Panc1 (cell line): ENCODE measurements around the gene TNFAIP3. TPM values are rescaled to one million over a fixed set of nuclear protein-coding genes. Genes with fewer than 3 reads are reported as not detected.

Experiments
- ATAC-seq: fragments of 200-7000 bp; cut with Tn5 transposase; 2 replicates; pipeline ENCODE4 v1.9.1; 2020; ENCODE audit warnings: mild to moderate bottlenecking, moderate library complexity
- BruUV-seq: library from RNA; stranded (reverse); fragments of 400-500 nt; replicated peaks from 2 replicates; lab custom pipeline; 2021; lab: Mats Ljungman, UMichigan
- CTCF ChIA-PET: fragments of 300-600 bp; sonication (Branson Sonifier 250); formaldehyde crosslinking; loops from one replicate; lab custom pipeline; 2022; ENCODE audit warnings: antibody characterized with exemption; lab: Charles Lee
- POLR2A ChIA-PET: fragments of 300-600 bp; sonication (Branson Sonifier 250); formaldehyde crosslinking; loops from one replicate; lab custom pipeline; 2022; ENCODE audit warnings: antibody characterized with exemption; lab: Charles Lee
- DNase-seq: peaks from one replicate; pipeline ENCODE4 v3.0.0-alpha.2; 2010; ENCODE audit warnings: low read depth, low spot score
- H3K27ac ChIP-seq: 2 replicates; pipeline ENCODE4 v1.5.1; 2011; ENCODE audit warnings: mild to moderate bottlenecking, low read length, inconsistent platforms
- H3K27me3 ChIP-seq: fragments of 200-500 bp; sonication (Bioruptor generic); 2 replicates; pipeline ENCODE4 v1.6.0; 2014; ENCODE audit warnings: low read length, inconsistent platforms; ENCODE audit not compliant: control insufficient read depth, insufficient read depth
- H3K36me3 ChIP-seq: fragments of 200-500 bp; sonication (Bioruptor generic); 2 replicates; pipeline ENCODE4 v1.5.1; 2014; ENCODE audit warnings: inconsistent platforms, mild to moderate bottlenecking, low read length, moderate library complexity; ENCODE audit not compliant: control insufficient read depth, insufficient read depth
- H3K4me1 ChIP-seq: 2 replicates; pipeline ENCODE4 v1.5.1; 2011; ENCODE audit warnings: inconsistent platforms, mild to moderate bottlenecking, low read length, moderate library complexity; ENCODE audit not compliant: control insufficient read depth, insufficient read depth
- H3K4me3 ChIP-seq, 2 experiments: 2 replicates each; pipeline ENCODE4 v1.5.1; 2011 to 2012; ENCODE audit warnings: low read depth in 2 of 2, low read length in 2 of 2, mild to moderate bottlenecking in 2 of 2, inconsistent platforms in 1 of 2, moderate library complexity in 1 of 2
- H3K9me3 ChIP-seq: fragments of 200-500 bp; sonication (Bioruptor generic); 2 replicates; pipeline ENCODE4 v1.5.1; 2014; ENCODE audit warnings: low read depth, mild to moderate bottlenecking, inconsistent platforms, low read length, moderate library complexity; ENCODE audit not compliant: control insufficient read depth, insufficient read depth
- POLR2AphosphoS5 ChIP-seq: IDR thresholded peaks from 2 replicates; pipeline ENCODE4 v1.6.1; 2012; ENCODE audit warnings: mild to moderate bottlenecking, low read depth, low read length, moderate library complexity
- SIN3A ChIP-seq: IDR thresholded peaks from 2 replicates; pipeline ENCODE4 v1.6.1; 2012; ENCODE audit warnings: low read depth, mild to moderate bottlenecking, low read length, moderate library complexity, borderline replicate concordance; ENCODE audit not compliant: insufficient read depth
- TCF7L2 ChIP-seq: IDR thresholded peaks from 2 replicates; pipeline ENCODE4 v1.6.1; 2011; ENCODE audit warnings: mild to moderate bottlenecking, low read depth, low read length, inconsistent platforms
- in situ Hi-C: cut with HindIII; loops from 2 replicates; pipeline ENCODE4 v1.10.0; 2016; ENCODE audit warnings: low sequenced_read_pairs, low pct_unique_long_range_greater_than_20kb
- intact Hi-C: fragments of 100-400 bp; cut with micrococcal nuclease; formaldehyde crosslinking; loops from one replicate; pipeline ENCODE4 v1.10.0; 2022; ENCODE audit not compliant: unreplicated experiment
- total RNA-seq: library from RNA; stranded (reverse); gene quantifications from one replicate; pipeline ENCODE4 v1.2.1, GENCODE V29; 2021; ENCODE audit not compliant: unreplicated experiment
- TF ChIP-seq, protein P1 (sequence below): fragments of 450-650 bp; IDR thresholded peaks from 2 replicates; pipeline ENCODE4 v1.5.1; 2017; ENCODE audit warnings: mild to moderate bottlenecking
- TF ChIP-seq, protein P2 (sequence below), 2 experiments: IDR thresholded peaks; 2 replicates each; pipeline ENCODE4 v1.6.1; 2011 to 2012; ENCODE audit warnings: low read depth in 2 of 2, control low read depth in 1 of 2, low read length in 1 of 2, mild to moderate bottlenecking in 1 of 2, moderate library complexity in 1 of 2; ENCODE audit not compliant: insufficient read depth in 1 of 2

TNFAIP3 gene
- total RNA-seq, 1 experiment from 2014 or later, result 15.0 TPM

DNA sequence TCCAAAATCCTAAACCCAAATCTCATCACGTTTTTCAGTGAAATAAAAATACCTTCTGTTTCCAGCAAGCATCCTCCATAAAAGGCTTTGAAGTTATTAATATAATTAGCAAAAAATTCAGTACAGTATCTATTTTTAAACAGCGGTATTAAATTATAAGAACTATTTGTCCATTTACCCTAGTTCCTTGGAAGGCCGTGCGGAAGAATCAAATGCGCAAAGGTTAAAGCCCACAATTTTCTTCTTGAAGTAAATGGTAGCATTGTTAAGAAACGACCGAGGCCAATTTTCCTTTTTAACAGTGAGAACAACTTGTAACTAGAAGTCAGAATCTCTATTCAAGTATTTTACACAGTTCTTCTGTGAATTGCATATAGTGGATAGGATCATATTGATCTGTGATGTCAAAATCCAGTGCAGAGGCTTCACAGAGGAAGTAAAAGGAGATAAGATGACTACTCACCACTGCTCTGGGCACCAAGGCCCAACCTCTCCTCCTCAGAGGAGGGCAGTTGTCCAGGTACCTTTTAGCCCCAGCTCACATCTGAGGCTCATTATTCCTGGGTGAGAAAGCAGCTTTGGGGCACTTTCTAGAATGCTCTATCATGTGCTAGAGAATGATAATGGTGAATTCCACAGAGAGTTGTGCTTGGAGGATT lies 36.3 kb downstream of the TNFAIP3 start:
- Histone ChIP-seq H3K4me3 (no peak overlapping the region), H3K4me1 (peaks cover 2% of the 10 kb centered on the region; the same call in 1 of the 2 replicates), H3K36me3 (no peaks in the 10 kb centered on the region), H3K27ac (no peak overlapping the region), H3K27me3 (no peaks in the 10 kb centered on the region), H3K9me3 (no peaks in the 10 kb centered on the region)
- TF ChIP-seq, protein P1, sequence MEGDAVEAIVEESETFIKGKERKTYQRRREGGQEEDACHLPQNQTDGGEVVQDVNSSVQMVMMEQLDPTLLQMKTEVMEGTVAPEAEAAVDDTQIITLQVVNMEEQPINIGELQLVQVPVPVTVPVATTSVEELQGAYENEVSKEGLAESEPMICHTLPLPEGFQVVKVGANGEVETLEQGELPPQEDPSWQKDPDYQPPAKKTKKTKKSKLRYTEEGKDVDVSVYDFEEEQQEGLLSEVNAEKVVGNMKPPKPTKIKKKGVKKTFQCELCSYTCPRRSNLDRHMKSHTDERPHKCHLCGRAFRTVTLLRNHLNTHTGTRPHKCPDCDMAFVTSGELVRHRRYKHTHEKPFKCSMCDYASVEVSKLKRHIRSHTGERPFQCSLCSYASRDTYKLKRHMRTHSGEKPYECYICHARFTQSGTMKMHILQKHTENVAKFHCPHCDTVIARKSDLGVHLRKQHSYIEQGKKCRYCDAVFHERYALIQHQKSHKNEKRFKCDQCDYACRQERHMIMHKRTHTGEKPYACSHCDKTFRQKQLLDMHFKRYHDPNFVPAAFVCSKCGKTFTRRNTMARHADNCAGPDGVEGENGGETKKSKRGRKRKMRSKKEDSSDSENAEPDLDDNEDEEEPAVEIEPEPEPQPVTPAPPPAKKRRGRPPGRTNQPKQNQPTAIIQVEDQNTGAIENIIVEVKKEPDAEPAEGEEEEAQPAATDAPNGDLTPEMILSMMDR, result no peak
- TF ChIP-seq POLR2AphosphoS5, result no peak
- TF ChIP-seq, protein P2, sequence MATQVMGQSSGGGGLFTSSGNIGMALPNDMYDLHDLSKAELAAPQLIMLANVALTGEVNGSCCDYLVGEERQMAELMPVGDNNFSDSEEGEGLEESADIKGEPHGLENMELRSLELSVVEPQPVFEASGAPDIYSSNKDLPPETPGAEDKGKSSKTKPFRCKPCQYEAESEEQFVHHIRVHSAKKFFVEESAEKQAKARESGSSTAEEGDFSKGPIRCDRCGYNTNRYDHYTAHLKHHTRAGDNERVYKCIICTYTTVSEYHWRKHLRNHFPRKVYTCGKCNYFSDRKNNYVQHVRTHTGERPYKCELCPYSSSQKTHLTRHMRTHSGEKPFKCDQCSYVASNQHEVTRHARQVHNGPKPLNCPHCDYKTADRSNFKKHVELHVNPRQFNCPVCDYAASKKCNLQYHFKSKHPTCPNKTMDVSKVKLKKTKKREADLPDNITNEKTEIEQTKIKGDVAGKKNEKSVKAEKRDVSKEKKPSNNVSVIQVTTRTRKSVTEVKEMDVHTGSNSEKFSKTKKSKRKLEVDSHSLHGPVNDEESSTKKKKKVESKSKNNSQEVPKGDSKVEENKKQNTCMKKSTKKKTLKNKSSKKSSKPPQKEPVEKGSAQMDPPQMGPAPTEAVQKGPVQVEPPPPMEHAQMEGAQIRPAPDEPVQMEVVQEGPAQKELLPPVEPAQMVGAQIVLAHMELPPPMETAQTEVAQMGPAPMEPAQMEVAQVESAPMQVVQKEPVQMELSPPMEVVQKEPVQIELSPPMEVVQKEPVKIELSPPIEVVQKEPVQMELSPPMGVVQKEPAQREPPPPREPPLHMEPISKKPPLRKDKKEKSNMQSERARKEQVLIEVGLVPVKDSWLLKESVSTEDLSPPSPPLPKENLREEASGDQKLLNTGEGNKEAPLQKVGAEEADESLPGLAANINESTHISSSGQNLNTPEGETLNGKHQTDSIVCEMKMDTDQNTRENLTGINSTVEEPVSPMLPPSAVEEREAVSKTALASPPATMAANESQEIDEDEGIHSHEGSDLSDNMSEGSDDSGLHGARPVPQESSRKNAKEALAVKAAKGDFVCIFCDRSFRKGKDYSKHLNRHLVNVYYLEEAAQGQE (IDR thresholded peaks at IDR 0.05; ENCODE audit: insufficient read depth in 1 of 2, low read depth in 2 of 2, low read length in 1 of 2), result no peak
- TF ChIP-seq SIN3A, result no peak
- no peak for TF ChIP-seq TCF7L2
- intact Hi-C loops, result no loop called here
- DNase-seq (no peak), ATAC-seq (no peak)
- POLR2A ChIA-PET, result no interaction called here
- no TSS peak for BruUV-seq
- in situ Hi-C loops, result no loop called here
- CTCF ChIA-PET, result no interaction called here

DNA sequence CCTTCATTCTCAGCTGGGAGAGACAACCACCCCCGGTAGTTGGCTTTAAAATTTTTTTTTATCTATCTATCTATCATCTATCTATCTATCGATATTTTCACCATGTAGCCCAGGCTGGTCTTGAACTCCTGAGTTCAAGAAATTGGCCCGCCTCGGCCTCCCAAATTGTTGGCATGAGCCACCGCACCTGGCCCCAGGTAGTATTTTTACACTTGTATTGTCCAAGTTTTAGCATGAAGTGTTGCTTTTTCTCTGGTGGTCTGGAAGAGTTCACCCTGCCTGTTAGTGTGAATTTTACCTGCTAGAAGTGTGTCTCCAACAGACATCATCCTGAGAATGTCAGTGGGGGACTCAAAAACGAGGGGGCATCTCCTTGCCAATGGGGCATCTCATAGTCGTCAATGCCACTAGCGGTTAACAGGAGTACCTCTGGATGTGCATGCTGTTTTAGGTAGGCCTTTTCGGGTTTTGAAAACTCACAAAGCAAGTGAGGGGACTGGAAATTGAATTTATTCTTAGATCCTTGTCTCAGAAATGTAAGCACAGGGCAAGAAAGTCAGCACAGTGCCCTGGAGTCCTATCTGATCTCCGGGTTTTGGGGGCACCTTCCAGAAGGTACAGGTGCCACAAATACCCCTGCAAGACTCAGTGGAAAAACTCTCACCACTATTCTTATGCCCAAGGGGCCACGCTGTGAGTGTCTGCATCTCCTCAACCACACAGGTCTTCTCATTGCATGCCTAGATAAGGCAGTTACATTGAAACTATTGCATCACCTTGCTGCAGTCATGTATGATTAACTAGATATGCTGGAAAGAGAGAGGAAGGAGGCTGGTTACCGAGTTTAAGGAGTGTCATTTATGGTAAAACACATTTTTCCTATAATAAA lies 37.1 kb downstream of the TNFAIP3 start:
- intact Hi-C loops (no loop called here), in situ Hi-C loops (no loop called here)
- Histone ChIP-seq H3K36me3 (no peaks in the 10 kb centered on the region), H3K27me3 (no peaks in the 10 kb centered on the region), H3K9me3 (no peaks in the 10 kb centered on the region), H3K4me3 (no peak overlapping the region), H3K27ac (no peak overlapping the region), H3K4me1 (peaks cover 2% of the 10 kb centered on the region; the same call in 1 of the 2 replicates)
- no TSS peak for BruUV-seq
- no peak for ATAC-seq
- POLR2A ChIA-PET, result no interaction called here
- CTCF ChIA-PET, result no interaction called here
- no peak for DNase-seq
- TF ChIP-seq SIN3A (no peak), TCF7L2 (no peak), POLR2AphosphoS5 (no peak)
- TF ChIP-seq, protein P2 (IDR thresholded peaks at IDR 0.05; ENCODE audit: insufficient read depth in 1 of 2, low read depth in 2 of 2, low read length in 1 of 2), result no peak
- TF ChIP-seq, protein P1, result no peak
